Esophagus squamous epithelium (tissue), 5 donors: ENCODE results near the gene CBLL2. TPM values are rescaled to one million over a fixed set of nuclear protein-coding genes. Genes with fewer than 3 reads are reported as not detected.
"Not testable (repeated sequence)": the region's sequence is repeated elsewhere in the genome, so short reads cannot be mapped to it uniquely, and the experiment has no call there.

ENCODE experiments used
- DNase-seq: peaks from one replicate; lab custom pipeline; 2025; lab: John Stamatoyannopoulos, UW
- H3K27ac ChIP-seq, 4 donors: fragments of 200-600 bp; sonication (generic); one replicate each; pipeline ENCODE4 v1.5.1; 2016 to 2019; ENCODE audit warnings: mild to moderate bottlenecking in 1 of 4
- H3K27me3 ChIP-seq, 4 donors: fragments of 200-600 bp; sonication (generic); 1 replicate in 3 of 4; 2 replicates in 1 of 4; pipeline versions ENCODE4 v1.5.1 to v1.6.0; 2017 to 2021; ENCODE audit warnings: antibody characterized with exemption in 1 of 4
- H3K36me3 ChIP-seq, 3 donors: fragments of 200-600 bp; sonication (generic); one replicate each; pipeline ENCODE4 v1.5.1; 2016 to 2019
- H3K4me1 ChIP-seq, 3 donors: fragments of 200-600 bp; sonication (generic); one replicate each; pipeline ENCODE4 v1.5.1; 2017 to 2019
- H3K4me3 ChIP-seq, 4 donors: fragments of 200-600 bp; sonication (generic); 1 replicate in 3 of 4; 2 replicates in 1 of 4; pipeline ENCODE4 v1.5.1; 2016 to 2019; ENCODE audit warnings: mild to moderate bottlenecking in 2 of 4, moderate library complexity in 1 of 4
- H3K9me3 ChIP-seq, 3 donors: fragments of 200-600 bp; sonication (generic); one replicate each; pipeline ENCODE4 v1.5.1; 2016 to 2019
- CTCF ChIP-seq, 6 experiments: fragments of 450-650 bp in 4 of 6; fragments of 200-600 bp in 2 of 6; sonication (generic) in 2 of 6; IDR thresholded peaks; one replicate each; pipeline ENCODE4 v1.5.1; 2016 to 2019; ENCODE audit warnings: antibody characterized with exemption in 6 of 6, mild to moderate bottlenecking in 4 of 6, moderate library complexity in 4 of 6
- POLR2A ChIP-seq, 4 donors: fragments of 450-650 bp; IDR thresholded peaks; one replicate each; pipeline ENCODE4 v1.6.1; 2017; ENCODE audit warnings: antibody characterized with exemption in 4 of 4, mild to moderate bottlenecking in 4 of 4, moderate library complexity in 3 of 4
- WGBS, 2 donors: methylation state at CpG; one replicate each; pipeline ENCODE4 v1.1.5; 2018; 5-methylcytosine and 5-hydroxymethylcytosine counted together
- intact Hi-C: fragments of 100-400 bp; cut with DNase I; formaldehyde crosslinking; loops from one replicate; pipeline ENCODE4 v1.15.0; 2022
- total RNA-seq, 4 donors: library from RNA; depleted of rRNA; stranded (reverse); fragments of >200 nt; gene quantifications; one replicate each; pipeline ENCODE4 v1.1.0, GENCODE V29; 2016
- donor health status: DM: yes; HTN: yes; CAD: no.

Gene CBLL2
- total RNA-seq, 4 donors from 2014 or later = not detected

- Histone ChIP-seq H3K4me3 (no peak overlapping the region), H3K27me3 (no peaks in the 10 kb centered on the region), H3K27ac (no peak overlapping the region), H3K36me3 (no peaks in the 10 kb centered on the region), H3K4me1 (no peaks in the 10 kb centered on the region), H3K9me3 (no peaks in the 10 kb centered on the region)
- intact Hi-C loops = no loop called here
- DNase-seq = no peak
- WGBS, 2 donors = 34 to 37% methylated on average over 3 of the region's 3 CpGs
- no peak for TF ChIP-seq CTCF (IDR thresholded peaks at IDR 0.05)
- TF ChIP-seq POLR2A (IDR thresholded peaks at IDR 0.05) = no peak
These were observed 5.7 kb downstream of the CBLL2 start for GRCh38 chrX:22278375-22278774.

GRCh38 chrX:22289209-22289608 is 16.5 kb downstream of the CBLL2 start:
- 77% methylated on average over 3 of the region's 3 CpGs; no CpG with 5 or more reads in 1 of the 2 donors for WGBS, 2 donors
- H3K27ac ChIP-seq = not testable (repeated sequence)

GRCh38 chrX:22296871-22297270 is 24.2 kb downstream of the CBLL2 start:
- Histone ChIP-seq H3K9me3 (no peaks in the 10 kb centered on the region), H3K4me3 (no peak overlapping the region), H3K4me1 (peaks cover 0 to 2% (median 0%) of the 10 kb centered on the region in 3 donors), H3K36me3 (no peaks in the 10 kb centered on the region), H3K27me3 (no peaks in the 10 kb centered on the region), H3K27ac (no peak overlapping the region)
- no peak for DNase-seq
- 55 to 63% methylated on average over 2 of the region's 2 CpGs for WGBS, 2 donors
- TF ChIP-seq POLR2A (IDR thresholded peaks at IDR 0.05) (no peak), CTCF (IDR thresholded peaks at IDR 0.05) (no peak)
- intact Hi-C loops = no loop called here

More at GRCh38 chrX:22289209-22289608, 16.5 kb downstream of the CBLL2 start:
- DNase-seq, H3K36me3 ChIP-seq, H3K4me1 ChIP-seq, H3K9me3 ChIP-seq, intact Hi-C loops, H3K27me3 ChIP-seq, H3K4me3 ChIP-seq: not testable (repeated sequence)

- Histone ChIP-seq H3K27ac (no peak overlapping the region), H3K4me1 (peaks cover 0 to 2% (median 0%) of the 10 kb centered on the region in 3 donors), H3K9me3 (no peaks in the 10 kb centered on the region), H3K36me3 (no peaks in the 10 kb centered on the region), H3K27me3 (no peaks in the 10 kb centered on the region), H3K4me3 (no peak overlapping the region)
- TF ChIP-seq CTCF (IDR thresholded peaks at IDR 0.05) (no peak), POLR2A (IDR thresholded peaks at IDR 0.05) (no peak)
- DNase-seq = no peak
- intact Hi-C loops = no loop called here
- WGBS, 2 donors = 0 to 22% methylated on average over 2 of the region's 2 CpGs
These were observed 27.4 kb downstream of the CBLL2 start for GRCh38 chrX:22300130-22300529.

GRCh38 chrX:22310779-22311178 is 38.1 kb downstream of the CBLL2 start:
- DNase-seq = no peak
- no peaks in the 10 kb centered on the region for H3K36me3 ChIP-seq
- H3K27me3 ChIP-seq = no peaks in the 10 kb centered on the region
- 14 to 57% methylated on average over 1 to 3 of the region's 3 CpGs for WGBS, 2 donors
- H3K4me1 ChIP-seq = no peaks in the 10 kb centered on the region
- H3K9me3 ChIP-seq = no peaks in the 10 kb centered on the region
- H3K27ac ChIP-seq = no peak overlapping the region
- intact Hi-C loops = no loop called here
- no peak overlapping the region for H3K4me3 ChIP-seq
- TF ChIP-seq POLR2A (IDR thresholded peaks at IDR 0.05) = no peak
- TF ChIP-seq CTCF (IDR thresholded peaks at IDR 0.05) = no peak

- no peak overlapping the region for H3K4me3 ChIP-seq
- TF ChIP-seq CTCF (IDR thresholded peaks at IDR 0.05) (no peak), POLR2A (IDR thresholded peaks at IDR 0.05) (no peak)
- no peaks in the 10 kb centered on the region for H3K4me1 ChIP-seq
- H3K27me3 ChIP-seq = no peaks in the 10 kb centered on the region
- no peaks in the 10 kb centered on the region for H3K36me3 ChIP-seq
- intact Hi-C loops = no loop called here
- no peak overlapping the region for H3K27ac ChIP-seq
- no peaks in the 10 kb centered on the region for H3K9me3 ChIP-seq
- no peak for DNase-seq
- 75 to 77% methylated on average over 1 to 3 of the region's 3 CpGs for WGBS, 2 donors
These were observed 41.1 kb downstream of the CBLL2 start for GRCh38 chrX:22313766-22314165.
